NCI-H1417 (cell line): ENCODE results near the gene ALOX12.
A peak's percentile ranks its signal among the peaks of the same experiment; 100 is the strongest.
"Not testable (repeated sequence)": the region's sequence is repeated elsewhere in the genome, so short reads cannot be mapped to it uniquely, and the experiment has no call there.

Source experiments
- DNase-seq, 3 experiments: peaks; one replicate each; lab custom pipeline; 2025; lab: John Stamatoyannopoulos, UW

The ALOX12 gene, protein sequence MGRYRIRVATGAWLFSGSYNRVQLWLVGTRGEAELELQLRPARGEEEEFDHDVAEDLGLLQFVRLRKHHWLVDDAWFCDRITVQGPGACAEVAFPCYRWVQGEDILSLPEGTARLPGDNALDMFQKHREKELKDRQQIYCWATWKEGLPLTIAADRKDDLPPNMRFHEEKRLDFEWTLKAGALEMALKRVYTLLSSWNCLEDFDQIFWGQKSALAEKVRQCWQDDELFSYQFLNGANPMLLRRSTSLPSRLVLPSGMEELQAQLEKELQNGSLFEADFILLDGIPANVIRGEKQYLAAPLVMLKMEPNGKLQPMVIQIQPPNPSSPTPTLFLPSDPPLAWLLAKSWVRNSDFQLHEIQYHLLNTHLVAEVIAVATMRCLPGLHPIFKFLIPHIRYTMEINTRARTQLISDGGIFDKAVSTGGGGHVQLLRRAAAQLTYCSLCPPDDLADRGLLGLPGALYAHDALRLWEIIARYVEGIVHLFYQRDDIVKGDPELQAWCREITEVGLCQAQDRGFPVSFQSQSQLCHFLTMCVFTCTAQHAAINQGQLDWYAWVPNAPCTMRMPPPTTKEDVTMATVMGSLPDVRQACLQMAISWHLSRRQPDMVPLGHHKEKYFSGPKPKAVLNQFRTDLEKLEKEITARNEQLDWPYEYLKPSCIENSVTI

DNA sequence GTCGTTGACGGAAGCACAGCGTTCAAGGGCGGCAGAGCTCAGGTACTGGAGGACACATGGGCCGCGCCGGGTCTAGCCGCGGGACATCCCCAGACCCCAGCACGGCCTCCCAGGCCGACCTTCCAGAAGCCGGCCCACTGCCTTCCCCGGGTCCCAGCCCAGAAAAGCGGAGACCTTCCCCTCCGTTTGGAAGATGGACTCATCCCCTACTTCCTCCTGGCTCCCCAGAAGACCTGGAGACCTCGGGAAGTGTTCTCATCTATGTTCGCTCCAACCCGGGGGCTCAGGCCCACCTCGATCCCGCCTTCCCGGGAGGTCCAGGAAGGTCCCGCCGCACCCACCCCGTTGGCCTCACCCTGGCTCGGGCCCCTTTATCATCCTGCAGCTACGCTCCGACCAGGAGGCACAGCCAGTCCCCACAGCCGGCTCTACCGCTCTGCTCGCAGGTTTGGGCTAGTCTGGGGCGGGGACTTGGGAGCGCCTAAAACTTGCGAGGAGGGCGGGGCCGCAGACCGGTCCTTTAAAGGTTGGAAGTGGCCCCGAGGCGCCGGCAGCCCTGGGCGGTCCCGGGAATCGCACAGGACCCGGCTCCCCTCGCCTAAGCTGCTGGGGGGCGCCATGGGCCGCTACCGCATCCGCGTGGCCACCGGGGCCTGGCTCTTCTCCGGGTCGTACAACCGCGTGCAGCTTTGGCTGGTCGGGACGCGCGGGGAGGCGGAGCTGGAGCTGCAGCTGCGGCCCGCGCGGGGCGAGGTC lies at the start of gene ALOX12:
ALOX12 (plus strand) TSS at position 550 of the 756 bp plus-strand sequence; CDS start at position 619, 69 bp downstream.
- DNase-seq, result no peak

DNA sequence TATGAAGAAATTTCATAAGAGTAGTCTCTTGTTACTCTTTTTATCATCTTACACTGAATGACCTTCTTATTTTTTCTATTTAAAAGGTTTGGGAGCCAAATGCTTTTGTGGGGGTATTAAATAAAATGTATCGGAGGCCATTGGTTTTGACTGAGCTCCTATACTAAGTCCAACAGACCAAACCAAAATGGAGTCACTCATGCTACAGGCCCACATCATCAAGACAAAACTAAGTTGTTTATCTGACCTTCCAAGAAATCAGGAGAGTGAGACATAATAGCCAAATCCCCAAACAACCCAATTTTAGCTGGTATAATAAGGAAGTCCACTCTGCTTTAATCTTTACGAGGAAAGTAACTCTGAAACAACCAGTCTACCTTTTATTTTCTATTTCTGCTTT lies 48.1 kb upstream of the ALOX12 start:
- DNase-seq, result no peak

DNA sequence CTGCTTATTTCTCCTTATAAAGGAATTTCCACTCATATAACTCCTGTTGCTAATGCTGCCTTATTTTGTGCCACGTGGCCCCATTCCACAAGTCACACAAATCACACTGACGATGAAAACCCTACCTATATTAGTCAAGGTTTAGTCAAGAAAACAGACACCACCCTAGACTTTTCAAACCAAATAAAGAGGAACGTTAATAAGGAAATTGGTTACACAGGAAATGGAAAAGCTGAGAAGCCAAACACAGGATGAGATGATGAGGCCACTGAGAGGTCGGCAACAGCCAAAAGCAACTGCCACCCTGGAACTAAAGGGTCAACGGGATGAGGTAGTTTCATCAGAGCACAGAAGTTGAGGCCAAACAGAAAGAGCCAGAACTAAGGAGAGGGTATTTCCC lies 47.3 kb upstream of the ALOX12 start:
- no peak for DNase-seq

DNA sequence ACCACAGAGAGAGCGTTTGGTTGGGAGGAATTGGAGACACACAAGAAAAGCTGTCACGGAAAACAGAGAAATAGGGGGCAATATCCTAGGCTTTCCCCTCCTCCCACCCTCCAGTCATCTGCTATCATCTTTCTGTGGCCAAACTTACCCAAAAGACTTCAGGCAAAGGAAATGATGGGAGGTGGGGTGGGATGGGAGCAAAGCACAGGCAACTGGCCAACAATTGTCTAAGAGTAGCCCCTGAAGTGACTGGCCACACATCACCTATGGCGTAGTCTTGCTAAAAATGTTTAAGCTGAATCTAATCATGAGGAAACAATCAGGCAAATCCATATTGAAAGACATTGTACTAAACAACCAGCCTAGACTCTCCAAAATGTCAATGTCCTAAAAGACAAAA lies 46.9 kb upstream of the ALOX12 start:
- DNase-seq, result no peak

DNA sequence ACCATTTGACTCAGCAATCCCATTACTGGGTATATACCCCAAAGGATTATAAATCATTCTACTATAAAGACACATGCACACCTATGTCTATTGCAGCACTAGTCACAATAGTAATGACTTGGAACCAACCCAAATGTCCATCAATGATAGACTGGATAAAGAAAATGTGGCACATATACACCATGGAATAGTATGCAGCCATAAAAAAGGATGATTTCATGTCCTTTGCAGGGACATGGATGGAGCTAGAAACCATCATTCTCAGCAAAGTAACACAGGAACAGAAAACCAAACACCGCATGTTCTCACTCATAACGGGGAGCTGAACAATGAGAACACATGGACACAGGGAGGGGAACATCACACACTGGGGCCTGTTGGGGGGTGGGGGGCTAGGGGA lies 44.9 kb upstream of the ALOX12 start:
- not testable (repeated sequence) for DNase-seq

DNA sequence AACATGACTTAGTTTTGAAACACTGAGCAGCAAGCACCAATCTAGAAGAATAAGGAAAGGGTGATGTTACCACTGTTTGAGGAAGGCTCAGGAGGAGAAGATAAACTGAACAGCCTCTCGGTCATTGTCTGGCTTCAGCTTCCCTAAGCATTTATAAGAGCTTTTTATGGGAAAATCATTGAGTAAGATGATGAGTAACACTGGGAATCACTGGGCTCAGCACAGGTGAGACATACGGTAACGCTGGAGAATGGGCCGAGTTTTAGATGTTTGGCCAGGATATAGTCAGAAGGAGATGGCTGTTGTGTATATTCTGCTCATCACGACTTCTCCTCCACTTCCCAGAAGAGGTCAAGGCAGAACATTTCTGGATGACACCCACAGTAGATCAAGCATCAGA lies 42.2 kb upstream of the ALOX12 start:
- DNase-seq, result no peak

DNA sequence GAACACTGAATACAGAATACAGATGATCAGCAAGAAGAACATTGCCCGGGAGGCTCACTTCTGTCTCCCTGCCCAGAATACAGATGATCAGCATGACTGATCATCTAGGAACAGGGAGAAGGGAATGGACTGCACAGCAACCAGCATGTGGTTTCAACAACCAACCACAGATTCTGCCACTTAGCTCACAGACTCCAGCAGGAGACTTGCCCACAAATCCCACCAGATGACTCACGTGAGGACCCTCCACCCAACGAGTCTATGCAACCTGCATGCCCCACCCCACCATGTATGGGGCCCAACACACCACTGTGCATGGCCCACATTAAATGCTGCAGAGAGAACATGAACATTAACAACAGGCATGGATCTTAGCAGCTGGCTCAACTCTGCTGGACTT lies 36.1 kb upstream of the ALOX12 start:
- no peak for DNase-seq

DNA sequence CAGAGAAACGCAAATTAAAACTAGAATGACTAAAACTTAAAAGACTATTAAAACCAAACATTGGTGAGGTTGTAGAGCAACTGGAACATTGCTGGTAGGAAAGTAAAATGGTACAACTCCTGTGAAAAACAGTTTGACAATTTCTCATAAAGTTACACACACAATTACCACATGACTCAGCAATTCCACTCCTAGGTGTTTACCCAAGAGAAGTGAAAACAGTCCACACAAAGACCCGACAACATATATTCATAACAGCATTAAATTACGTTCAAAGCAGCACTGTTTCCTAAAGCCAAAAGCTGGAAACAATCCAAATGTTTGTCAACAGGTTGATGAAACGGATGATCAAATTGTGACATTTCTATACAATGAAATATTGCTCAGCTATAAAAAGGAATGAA lies 26.5 kb upstream of the ALOX12 start:
- DNase-seq, result no peak

DNA sequence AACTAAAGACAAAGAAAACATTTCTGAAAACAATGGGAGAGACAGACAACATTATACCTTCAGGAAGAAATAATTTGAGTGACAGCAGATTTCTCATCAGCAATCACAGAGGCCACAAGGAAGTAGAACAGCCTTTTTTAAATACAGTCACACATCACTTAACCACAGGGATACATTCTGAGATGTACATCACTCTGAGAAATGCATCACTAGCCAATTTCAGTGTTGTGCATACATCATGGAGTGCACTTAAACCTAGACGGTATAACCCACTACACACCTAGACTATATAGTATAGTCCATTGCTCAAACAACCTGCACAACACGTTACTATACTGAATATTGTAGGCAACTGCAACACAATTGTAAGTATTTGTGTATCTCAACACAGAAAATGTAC lies 24.9 kb upstream of the ALOX12 start:
- DNase-seq, result no peak

DNA sequence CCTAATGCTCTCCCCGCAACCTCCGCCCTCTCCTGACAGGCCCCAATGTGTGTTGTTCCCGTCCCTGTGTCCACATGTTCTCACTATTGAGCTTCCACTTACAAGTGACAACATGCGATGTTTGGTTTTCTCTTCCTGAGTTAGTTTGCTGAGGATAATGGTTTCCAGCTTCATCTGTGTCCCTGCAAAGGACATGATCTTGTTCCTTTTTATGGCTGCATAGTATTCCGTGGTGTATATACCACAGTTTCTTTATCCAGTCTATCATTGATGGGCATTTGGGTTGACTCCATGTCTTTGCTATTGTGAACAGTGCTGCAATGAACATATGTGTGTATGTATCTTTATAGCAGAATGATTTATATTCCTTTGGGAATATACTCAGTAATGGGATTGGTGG lies 16.4 kb upstream of the ALOX12 start:
- not testable (repeated sequence) for DNase-seq

DNA sequence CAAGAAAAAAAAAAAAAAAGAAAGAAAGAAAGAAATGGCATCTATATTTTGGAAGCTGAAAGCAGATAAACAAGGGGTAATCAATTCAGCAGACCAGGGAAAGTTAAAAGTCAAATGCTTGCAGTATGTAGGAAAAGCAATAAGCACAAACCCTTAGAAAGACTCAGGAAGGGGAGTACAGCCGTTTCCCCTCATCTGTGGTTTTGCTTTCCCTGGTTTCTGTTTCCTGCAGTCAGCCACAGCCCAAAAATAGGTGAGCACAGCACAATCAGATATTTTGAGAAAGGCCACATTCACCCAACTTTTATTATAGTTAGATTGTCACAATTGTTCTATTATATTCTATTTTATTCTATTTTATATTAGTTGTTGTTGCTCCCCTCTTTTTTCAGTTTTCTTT lies 14.4 kb upstream of the ALOX12 start:
- no peak for DNase-seq

DNA sequence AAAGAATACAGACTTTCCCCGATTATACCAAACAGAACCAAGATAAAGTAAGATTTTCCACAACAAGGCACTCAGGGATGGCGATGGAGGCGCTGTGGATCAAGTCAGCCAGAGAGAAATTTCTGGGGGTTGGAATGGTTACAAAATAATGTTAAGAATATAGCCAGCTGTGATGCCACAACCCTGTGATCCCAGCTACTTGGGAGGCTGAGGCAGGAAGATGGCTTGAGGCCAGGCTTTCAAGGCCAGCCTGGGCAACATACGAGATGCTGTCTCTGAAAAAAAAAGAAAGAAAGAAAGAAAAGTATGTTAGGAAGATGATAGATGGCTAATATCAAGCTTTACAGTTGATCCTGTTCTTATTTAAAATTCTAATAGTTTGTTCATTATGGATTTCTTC lies 10.6 kb upstream of the ALOX12 start:
- no peak for DNase-seq

DNA sequence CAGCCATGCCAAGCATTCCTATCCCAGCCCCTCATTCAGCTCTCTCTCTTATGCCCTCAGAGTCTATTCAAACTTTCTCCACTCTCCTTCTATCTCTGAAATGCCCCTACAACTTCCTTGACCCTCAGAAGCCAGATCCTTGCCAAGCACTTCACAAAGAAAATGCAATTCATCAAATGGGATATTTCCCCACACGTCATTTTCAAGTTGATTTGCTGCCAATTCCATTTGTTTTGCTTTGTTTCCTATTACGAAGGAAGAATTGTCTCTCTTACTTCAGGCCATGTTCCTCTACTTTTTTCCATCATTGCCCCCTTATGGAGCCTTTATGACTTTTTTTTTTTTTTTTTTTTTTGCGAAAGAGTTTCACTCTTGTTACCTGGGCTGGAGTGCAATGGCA lies 9.2 kb upstream of the ALOX12 start:
- DNase-seq, result no peak

DNA sequence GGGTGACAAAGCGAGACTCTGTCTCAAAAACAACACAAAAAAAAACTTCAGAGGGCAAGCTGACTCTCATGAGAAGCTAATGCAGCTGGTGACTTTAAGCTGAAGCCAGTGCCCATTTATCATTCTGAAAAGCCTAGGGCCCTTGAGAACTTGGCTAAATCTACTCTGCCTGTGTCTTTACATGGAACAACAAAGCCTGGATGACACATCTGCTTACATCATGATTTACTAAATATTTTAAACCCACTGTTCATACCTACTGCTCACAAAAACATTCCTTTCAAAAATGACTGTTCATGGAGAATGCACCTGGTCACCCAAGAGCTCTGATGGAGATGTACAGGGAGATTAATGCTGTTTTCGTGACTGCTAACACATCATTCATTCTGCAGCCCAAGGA lies 6.1 kb upstream of the ALOX12 start:
- peak in 1 of 3 experiments; percentile 4 for DNase-seq

DNA sequence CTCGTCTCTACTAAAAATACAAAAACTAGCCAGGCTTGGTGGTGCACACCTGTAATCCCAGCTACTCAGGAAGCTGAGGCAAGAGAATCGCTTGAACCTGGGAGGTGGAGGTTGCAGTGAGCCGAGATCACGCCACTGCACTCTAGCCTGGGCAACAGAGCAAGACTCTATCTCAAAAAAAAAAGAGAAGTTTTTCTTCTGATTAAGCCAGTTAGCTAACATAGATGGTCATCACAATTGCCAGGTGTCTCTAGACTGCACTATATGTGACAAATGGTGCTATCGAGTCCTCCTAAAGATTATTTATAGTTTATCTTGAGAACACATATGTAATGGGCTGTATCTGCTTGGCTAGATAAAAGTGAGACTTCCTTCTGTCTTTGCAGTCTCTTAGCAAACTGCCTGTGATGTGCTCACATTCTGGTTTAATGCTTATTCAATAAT lies 2.2 kb upstream of the ALOX12 start:
- DNase-seq, result not testable (repeated sequence)

DNA sequence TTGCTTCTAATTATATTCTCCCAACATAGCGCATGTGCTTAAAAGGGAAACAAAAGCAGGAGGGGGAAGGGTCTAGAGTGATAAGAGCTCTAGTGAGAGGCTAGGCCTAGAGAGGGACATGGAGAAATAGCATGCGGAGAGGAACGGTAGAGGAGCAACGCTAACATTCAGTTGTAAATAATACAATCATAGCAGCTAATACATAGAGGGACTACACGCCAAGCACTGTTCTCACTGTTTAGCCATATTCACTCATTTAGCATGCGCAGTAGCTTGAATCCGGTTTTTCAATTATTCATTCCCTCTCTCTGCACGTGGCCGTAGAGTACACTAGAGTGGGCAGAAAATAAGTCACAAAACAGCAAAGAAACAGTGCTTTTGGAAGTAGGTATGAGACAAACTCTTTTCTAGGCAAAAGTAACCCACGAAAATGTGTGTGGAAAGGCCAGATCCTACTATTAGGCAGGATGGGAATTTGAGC lies 1.7 kb upstream of the ALOX12 start:
- no peak for DNase-seq

DNA sequence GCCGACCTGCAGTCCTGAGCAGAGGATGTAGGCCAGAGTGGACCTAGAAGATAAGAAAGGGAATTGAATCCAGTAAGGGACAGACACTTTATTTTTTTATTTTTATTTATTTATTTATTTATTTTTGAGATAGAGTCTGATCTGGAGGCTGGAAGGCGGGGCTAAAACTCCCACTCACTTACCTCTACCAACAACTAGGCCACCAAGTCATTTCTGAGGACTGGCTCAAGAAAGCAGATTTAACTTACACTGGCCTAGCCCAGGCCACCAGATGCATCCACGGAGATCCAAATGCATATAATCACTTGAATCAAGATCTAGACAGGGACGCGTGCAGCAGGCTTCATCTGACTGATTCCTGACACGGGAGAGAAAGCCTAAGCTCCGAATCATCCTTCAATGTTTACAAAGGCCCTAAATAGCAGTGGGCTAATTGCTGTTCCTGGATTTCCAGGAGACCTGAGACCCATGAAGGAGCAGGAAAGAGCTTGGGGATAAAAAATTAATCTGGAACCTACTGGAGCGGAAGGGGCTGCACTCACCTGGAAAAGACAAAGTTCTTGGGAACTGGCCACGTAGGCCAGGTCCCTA lies 1.1 kb upstream of the ALOX12 start:
- no peak for DNase-seq

DNA sequence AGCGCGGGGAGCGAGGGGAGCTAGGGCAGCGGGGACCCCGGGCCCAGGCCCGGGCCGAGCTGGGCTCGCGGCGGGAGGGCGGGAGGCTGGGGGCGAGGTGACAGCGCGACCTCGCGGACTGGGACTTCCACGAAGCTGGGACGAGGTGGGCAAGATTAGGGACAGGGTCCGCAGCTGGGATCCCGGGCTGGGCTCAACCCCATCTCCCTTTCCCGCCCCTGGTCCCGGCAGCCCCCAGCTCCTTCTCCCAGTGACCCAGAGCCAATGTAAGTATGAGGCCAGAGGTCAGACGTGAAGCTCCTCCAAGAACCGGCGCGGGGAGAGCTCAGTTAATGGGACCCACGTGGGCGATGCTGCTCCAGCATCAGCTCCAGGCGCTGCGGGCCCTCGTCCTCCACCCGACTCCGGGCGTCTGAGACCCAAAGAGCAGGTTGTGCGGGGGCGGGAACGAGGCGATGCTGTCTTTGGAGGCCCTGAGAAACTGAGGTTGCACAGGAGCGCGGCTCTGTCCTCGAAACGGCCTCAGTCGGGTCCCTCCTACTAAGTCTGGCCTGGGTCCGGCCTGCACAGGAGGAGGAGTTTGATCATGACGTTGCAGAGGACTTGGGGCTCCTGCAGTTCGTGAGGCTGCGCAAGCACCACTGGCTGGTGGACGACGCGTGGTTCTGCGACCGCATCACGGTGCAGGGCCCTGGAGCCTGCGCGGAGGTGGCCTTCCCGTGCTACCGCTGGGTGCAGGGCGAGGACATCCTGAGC lies 585 bp downstream of the ALOX12 start:
- DNase-seq, result no peak

DNA sequence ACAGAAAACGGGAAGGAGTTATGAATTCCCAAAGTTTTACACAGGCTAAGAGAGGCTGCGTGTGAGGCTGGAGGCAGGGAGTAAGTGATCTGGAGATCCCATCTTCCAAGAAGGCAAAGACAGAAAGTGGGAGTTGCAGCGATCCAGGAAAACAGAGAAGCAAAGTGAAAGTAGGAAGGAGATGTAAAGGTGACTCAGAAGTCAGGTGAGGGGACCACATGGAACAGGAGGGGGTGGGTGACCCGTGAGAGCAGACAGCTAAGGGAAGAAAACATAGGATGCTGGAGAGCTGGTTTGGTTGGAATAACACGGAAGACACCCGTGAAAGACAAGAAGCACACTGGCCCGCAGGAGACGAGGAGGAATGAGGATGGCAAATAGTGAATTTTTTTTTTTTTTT lies 1.3 kb downstream of the ALOX12 start:
- no peak for DNase-seq

DNA sequence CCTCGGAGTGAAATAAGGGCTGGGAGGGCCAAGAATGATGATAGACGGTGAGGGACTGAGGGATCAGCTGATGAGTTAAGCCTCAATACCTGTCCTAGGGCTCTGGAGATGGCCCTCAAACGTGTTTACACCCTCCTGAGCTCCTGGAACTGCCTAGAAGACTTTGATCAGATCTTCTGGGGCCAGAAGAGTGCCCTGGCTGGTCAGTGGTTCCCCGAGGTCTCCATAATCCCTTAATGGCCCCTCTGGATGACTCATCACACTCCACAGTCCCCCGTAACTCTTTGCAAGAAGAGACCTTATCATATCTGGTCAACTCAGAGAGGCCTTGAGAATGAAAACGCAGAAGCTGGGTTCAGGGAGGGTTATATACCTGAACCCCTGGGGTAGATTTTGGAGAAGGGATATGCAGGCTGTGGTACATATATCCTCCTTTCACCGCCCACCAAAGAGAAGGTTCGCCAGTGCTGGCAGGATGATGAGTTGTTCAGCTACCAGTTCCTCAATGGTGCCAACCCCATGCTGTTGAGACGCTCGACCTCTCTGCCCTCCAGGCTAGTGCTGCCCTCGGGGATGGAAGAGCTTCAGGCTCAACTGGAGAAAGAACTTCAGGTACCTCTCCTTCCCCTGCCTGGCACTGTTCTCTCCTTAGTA lies 3.1 kb downstream of the ALOX12 start:
- DNase-seq, result no peak
